BLaER1 treated with 17β-estradiol and CSF1 and Interleukin-3, amounts not matched to agents 10 nM and 100 nM (cell line): ENCODE results near the gene ZNF501.
A peak's percentile ranks its signal among the peaks of the same experiment; 100 is the strongest.

Experiments
- H3K27ac ChIP-seq, 11 experiments: shearing (Covaris generic); formaldehyde crosslinking; 2 replicates each; pipeline ENCODE4 v1.8.1; 2022
- H3K27me3 ChIP-seq, 11 experiments: shearing (Covaris generic); formaldehyde crosslinking; 2 replicates each; pipeline ENCODE4 v1.8.1; 2022
- H3K36me3 ChIP-seq, 11 experiments: shearing (Covaris generic); formaldehyde crosslinking; 2 replicates each; pipeline ENCODE4 v1.8.1; 2022
- H3K4me1 ChIP-seq, 10 experiments: shearing (Covaris generic); formaldehyde crosslinking; 2 replicates each; pipeline ENCODE4 v1.8.1; 2022
- H3K4me2 ChIP-seq, 11 experiments: shearing (Covaris generic); formaldehyde crosslinking; 2 replicates each; pipeline ENCODE4 v1.8.1; 2022
- H3K4me3 ChIP-seq, 10 experiments: shearing (Covaris generic); formaldehyde crosslinking; 2 replicates each; pipeline ENCODE4 v1.8.1; 2022
- H3K9ac ChIP-seq, 11 experiments: shearing (Covaris generic); formaldehyde crosslinking; 2 replicates each; pipeline ENCODE4 v1.8.1; 2022
- H3K9me3 ChIP-seq, 11 experiments: shearing (Covaris generic); formaldehyde crosslinking; replicated peaks in 1 of 11; 2 replicates each; pipeline ENCODE4 v1.8.1; 2022
- H4K20me1 ChIP-seq, 11 experiments: shearing (Covaris generic); formaldehyde crosslinking; 2 replicates each; pipeline ENCODE4 v1.8.1; 2022
- Cebpa-rat ChIP-seq, 11 experiments: shearing (Covaris generic); IDR thresholded peaks; 2 replicates each; pipeline ENCODE4 v1.8.1; 2022

ZNF501 gene

GRCh38 chr3:44729384-44729910 lies at the start of gene ZNF501:
Gene ZNF501, plus strand, starts transcription at chr3:44729635. Its CDS starts 4,787 bp downstream, at chr3:44734422.
- Histone ChIP-seq H3K9me3 (peaks cover 100% of the 10 kb centered on the region in 11 experiments), H4K20me1 (no peaks in the 10 kb centered on the region), H3K4me3 (peak within 1 kb of the TSS; percentile 54 to 73 (median 66)), H3K27ac (peak within 1 kb of the TSS; percentile 22 to 68 (median 57); a peak in 21 of 22 replicates), H3K27me3 (peaks cover 0 to 11% (median 7%) of the 10 kb centered on the region in 11 experiments; a peak in 13 of 22 replicates), H3K9ac (peak within 1 kb of the TSS; percentile 54 to 74 (median 67)), H3K4me2 (peak within 1 kb of the TSS; percentile 40 to 68 (median 57)), H3K36me3 (peaks cover 30 to 40% (median 35%) of the 10 kb centered on the region in 11 experiments), H3K4me1 (no peaks in the 10 kb centered on the region; a peak in 1 of 20 replicates)
- TF ChIP-seq Cebpa-rat (IDR thresholded peaks at IDR 0.05): no peak

GRCh38 chr3:44680921-44681455 lies 48.4 kb upstream of the ZNF501 start:
- Histone ChIP-seq H3K4me2 (no peak overlapping the region), H3K36me3 (peaks cover 0 to 10% (median 0%) of the 10 kb centered on the region in 11 experiments; a peak in 3 of 22 replicates), H3K9me3 (peaks cover 19 to 36% (median 24%) of the 10 kb centered on the region in 11 experiments), H3K9ac (no peak overlapping the region), H3K4me1 (peaks cover 0 to 6% (median 0%) of the 10 kb centered on the region in 10 experiments; a peak in 1 of 20 replicates), H3K27ac (no peak overlapping the region), H4K20me1 (no peaks in the 10 kb centered on the region), H3K27me3 (peaks cover 20 to 27% (median 25%) of the 10 kb centered on the region in 11 experiments), H3K4me3 (no peak overlapping the region)
- no peak for TF ChIP-seq Cebpa-rat (IDR thresholded peaks at IDR 0.05)

GRCh38 chr3:44682182-44682896 lies 47.1 kb upstream of the ZNF501 start:
- H3K27me3 ChIP-seq: peaks cover 23 to 39% (median 35%) of the 10 kb centered on the region in 11 experiments
- H3K4me2 ChIP-seq: no peak overlapping the region
- peaks cover 0 to 10% (median 0%) of the 10 kb centered on the region in 11 experiments; a peak in 3 of 22 replicates for H3K36me3 ChIP-seq
- H3K4me3 ChIP-seq: no peak overlapping the region
- H3K9me3 ChIP-seq: peaks cover 32 to 49% (median 37%) of the 10 kb centered on the region in 11 experiments
- H3K27ac ChIP-seq: no peak overlapping the region
- H3K4me1 ChIP-seq: peaks cover 0 to 5% (median 0%) of the 10 kb centered on the region in 10 experiments; a peak in 1 of 20 replicates
- H3K9ac ChIP-seq: no peak overlapping the region
- TF ChIP-seq Cebpa-rat (IDR thresholded peaks at IDR 0.05): no peak
- H4K20me1 ChIP-seq: no peaks in the 10 kb centered on the region

- H3K9me3 ChIP-seq: peaks cover 53 to 79% (median 63%) of the 10 kb centered on the region in 11 experiments
- no peak overlapping the region for H3K4me2 ChIP-seq
- H3K27ac ChIP-seq: no peak overlapping the region
- H3K27me3 ChIP-seq: peaks cover 23 to 39% (median 35%) of the 10 kb centered on the region in 11 experiments
- H3K4me1 ChIP-seq: no peaks in the 10 kb centered on the region
- TF ChIP-seq Cebpa-rat (IDR thresholded peaks at IDR 0.05): no peak
- H3K36me3 ChIP-seq: peaks cover 0 to 10% (median 0%) of the 10 kb centered on the region in 11 experiments; a peak in 3 of 22 replicates
- peak overlapping the region in 1 of 10 experiments; percentile 6; a peak in 4 of 20 replicates for H3K4me3 ChIP-seq
- H3K9ac ChIP-seq: no peak overlapping the region
- H4K20me1 ChIP-seq: no peaks in the 10 kb centered on the region
Measured at GRCh38 chr3:44685128-44685800, 44.2 kb upstream of the ZNF501 start.

- Histone ChIP-seq H3K36me3 (peaks cover 0 to 10% (median 0%) of the 10 kb centered on the region in 11 experiments; a peak in 3 of 22 replicates), H3K4me2 (no peak overlapping the region), H3K4me1 (no peaks in the 10 kb centered on the region), H3K9ac (no peak overlapping the region), H3K4me3 (no peak overlapping the region), H3K27me3 (peaks cover 23 to 39% (median 35%) of the 10 kb centered on the region in 11 experiments), H4K20me1 (no peaks in the 10 kb centered on the region), H3K27ac (no peak overlapping the region), H3K9me3 (peaks cover 59 to 98% (median 79%) of the 10 kb centered on the region in 11 experiments)
- TF ChIP-seq Cebpa-rat (IDR thresholded peaks at IDR 0.05): no peak
Measured at GRCh38 chr3:44687898-44688297, 41.5 kb upstream of the ZNF501 start.

- H3K9me3 ChIP-seq: peaks cover 89 to 100% (median 95%) of the 10 kb centered on the region in 11 experiments
- no peak for TF ChIP-seq Cebpa-rat (IDR thresholded peaks at IDR 0.05)
- no peak within 1 kb of the TSS for H3K27ac ChIP-seq
- H4K20me1 ChIP-seq: no peaks in the 10 kb centered on the region
- H3K9ac ChIP-seq: no peak within 1 kb of the TSS
- H3K27me3 ChIP-seq: no peaks in the 10 kb centered on the region
- no peaks in the 10 kb centered on the region; a peak in 3 of 22 replicates for H3K36me3 ChIP-seq
- no peak within 1 kb of the TSS for H3K4me3 ChIP-seq
- H3K4me1 ChIP-seq: no peaks in the 10 kb centered on the region
- no peak within 1 kb of the TSS for H3K4me2 ChIP-seq
Measured at GRCh38 chr3:44712455-44713075, 16.9 kb upstream of the ZNF501 start, which contains the start of gene ZNF502. Gene ZNF502, plus strand, starts transcription at chr3:44712660. Its CDS starts 7,602 bp downstream, at chr3:44720262.

GRCh38 chr3:44721231-44722102 lies 8.0 kb upstream of the ZNF501 start:
- peaks cover 100% of the 10 kb centered on the region in 11 experiments for H3K9me3 ChIP-seq
- H3K27ac ChIP-seq: no peak overlapping the region
- H3K4me3 ChIP-seq: peak overlapping the region in 3 of 10 experiments; percentile 8 to 25 (median 24); a peak in 2 of 20 replicates
- no peaks in the 10 kb centered on the region for H3K4me1 ChIP-seq
- H3K4me2 ChIP-seq: no peak overlapping the region
- no peaks in the 10 kb centered on the region; a peak in 1 of 22 replicates for H3K36me3 ChIP-seq
- peak in 6 of 11 experiments; percentile 9 to 63 (median 46); a peak in 5 of 22 replicates for TF ChIP-seq Cebpa-rat (IDR thresholded peaks at IDR 0.05)
- H4K20me1 ChIP-seq: no peaks in the 10 kb centered on the region
- H3K9ac ChIP-seq: no peak overlapping the region
- H3K27me3 ChIP-seq: 0 out of 22 replicates have a peak, but pooled peaks cover 0 to 6% (median 0%) of the 10 kb centered on the region in 11 experiments
